GM12892 (cell line): ENCODE results near the gene TMEM81.

Source experiments
- POLR2A ChIP-seq: IDR thresholded peaks from 2 replicates; pipeline ENCODE4 v1.6.1; 2011; ENCODE audit warnings: low read depth, low read length, control low read depth
- POLR2AphosphoS5 ChIP-seq: IDR thresholded peaks from 2 replicates; pipeline ENCODE4 v1.6.1; 2011; ENCODE audit warnings: low read depth, low read length, control low read depth
- TAF1 ChIP-seq: IDR thresholded peaks from 2 replicates; pipeline ENCODE4 v1.6.1; 2011; ENCODE audit warnings: low read depth, mild to moderate bottlenecking, control low read depth, low read length, borderline replicate concordance

DNA sequence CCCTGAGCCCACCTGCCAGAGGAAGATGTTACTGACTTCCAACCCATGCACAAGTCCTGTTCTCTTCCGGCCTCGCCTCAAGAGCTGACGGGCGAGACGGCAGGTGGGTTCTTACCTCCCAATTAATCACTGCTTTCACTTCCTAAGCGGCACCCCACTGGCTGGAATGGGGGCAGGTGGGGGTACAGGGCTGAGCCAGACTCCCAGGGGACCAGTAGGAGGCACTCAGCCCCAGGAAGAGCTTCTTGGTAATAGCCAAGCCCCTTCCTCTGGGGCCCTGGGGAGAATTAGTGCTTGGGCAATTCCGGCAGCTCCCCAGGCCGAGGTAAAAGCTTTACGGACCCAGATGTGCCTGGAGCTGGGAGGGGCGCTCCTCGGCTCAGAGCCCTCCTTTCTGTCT lies 31.6 kb downstream of the TMEM81 start:
- no peak for TF ChIP-seq POLR2AphosphoS5
- TF ChIP-seq POLR2A: no peak
- no peak for TF ChIP-seq TAF1
